Peyer's patch (tissue), 4 donors: Measurements from ENCODE around the gene ARHGAP22.

Experiments
- POLR2A ChIP-seq, 2 donors: fragments of 450-650 bp; IDR thresholded peaks; one replicate each; pipeline ENCODE4 v1.5.1; 2017; ENCODE audit warnings: antibody characterized with exemption in 2 of 2, mild to moderate bottlenecking in 2 of 2, moderate library complexity in 2 of 2
- TF ChIP-seq, protein P1 (sequence below), 6 experiments: fragments of 450-650 bp in 4 of 6; fragments of 200-600 bp in 2 of 6; sonication (generic) in 1 of 6; IDR thresholded peaks; one replicate each; pipeline ENCODE4 v1.5.1; 2017 to 2019; ENCODE audit warnings: antibody characterized with exemption in 6 of 6, mild to moderate bottlenecking in 3 of 6, moderate library complexity in 1 of 6

DNA sequence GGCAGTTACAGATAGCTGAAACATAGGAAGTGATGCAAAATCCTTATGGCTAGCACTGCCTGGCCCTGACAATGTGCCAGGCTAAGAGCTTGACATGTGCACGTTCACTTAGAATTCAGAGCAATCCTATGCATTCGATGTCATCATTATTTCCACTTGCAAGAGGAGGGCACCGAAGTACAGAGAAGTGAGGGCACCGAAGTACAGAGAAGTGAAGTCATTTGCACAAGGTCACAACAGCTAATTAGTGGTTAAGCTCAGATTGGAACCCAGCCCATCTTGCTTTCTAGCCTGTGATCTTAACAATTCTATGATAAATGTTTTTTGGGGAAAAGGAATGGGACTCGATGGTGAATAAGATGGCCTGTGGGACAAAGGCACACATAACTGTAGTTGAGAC is 73.4 kb downstream of the ARHGAP22 start:
- TF ChIP-seq, protein P1, sequence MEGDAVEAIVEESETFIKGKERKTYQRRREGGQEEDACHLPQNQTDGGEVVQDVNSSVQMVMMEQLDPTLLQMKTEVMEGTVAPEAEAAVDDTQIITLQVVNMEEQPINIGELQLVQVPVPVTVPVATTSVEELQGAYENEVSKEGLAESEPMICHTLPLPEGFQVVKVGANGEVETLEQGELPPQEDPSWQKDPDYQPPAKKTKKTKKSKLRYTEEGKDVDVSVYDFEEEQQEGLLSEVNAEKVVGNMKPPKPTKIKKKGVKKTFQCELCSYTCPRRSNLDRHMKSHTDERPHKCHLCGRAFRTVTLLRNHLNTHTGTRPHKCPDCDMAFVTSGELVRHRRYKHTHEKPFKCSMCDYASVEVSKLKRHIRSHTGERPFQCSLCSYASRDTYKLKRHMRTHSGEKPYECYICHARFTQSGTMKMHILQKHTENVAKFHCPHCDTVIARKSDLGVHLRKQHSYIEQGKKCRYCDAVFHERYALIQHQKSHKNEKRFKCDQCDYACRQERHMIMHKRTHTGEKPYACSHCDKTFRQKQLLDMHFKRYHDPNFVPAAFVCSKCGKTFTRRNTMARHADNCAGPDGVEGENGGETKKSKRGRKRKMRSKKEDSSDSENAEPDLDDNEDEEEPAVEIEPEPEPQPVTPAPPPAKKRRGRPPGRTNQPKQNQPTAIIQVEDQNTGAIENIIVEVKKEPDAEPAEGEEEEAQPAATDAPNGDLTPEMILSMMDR (IDR thresholded peaks at IDR 0.05) = no peak
- TF ChIP-seq POLR2A (IDR thresholded peaks at IDR 0.05) = no peak
